HG03103 (cell line): ENCODE results near the gene CIAO3.

Experiments used
- ATAC-seq: cut with Tn5 transposase; IDR thresholded peaks from one replicate; pipeline ENCODE4 v1.9.1; 2021; ENCODE audit warnings: low read depth; ENCODE audit not compliant: unreplicated experiment

Gene CIAO3

DNA sequence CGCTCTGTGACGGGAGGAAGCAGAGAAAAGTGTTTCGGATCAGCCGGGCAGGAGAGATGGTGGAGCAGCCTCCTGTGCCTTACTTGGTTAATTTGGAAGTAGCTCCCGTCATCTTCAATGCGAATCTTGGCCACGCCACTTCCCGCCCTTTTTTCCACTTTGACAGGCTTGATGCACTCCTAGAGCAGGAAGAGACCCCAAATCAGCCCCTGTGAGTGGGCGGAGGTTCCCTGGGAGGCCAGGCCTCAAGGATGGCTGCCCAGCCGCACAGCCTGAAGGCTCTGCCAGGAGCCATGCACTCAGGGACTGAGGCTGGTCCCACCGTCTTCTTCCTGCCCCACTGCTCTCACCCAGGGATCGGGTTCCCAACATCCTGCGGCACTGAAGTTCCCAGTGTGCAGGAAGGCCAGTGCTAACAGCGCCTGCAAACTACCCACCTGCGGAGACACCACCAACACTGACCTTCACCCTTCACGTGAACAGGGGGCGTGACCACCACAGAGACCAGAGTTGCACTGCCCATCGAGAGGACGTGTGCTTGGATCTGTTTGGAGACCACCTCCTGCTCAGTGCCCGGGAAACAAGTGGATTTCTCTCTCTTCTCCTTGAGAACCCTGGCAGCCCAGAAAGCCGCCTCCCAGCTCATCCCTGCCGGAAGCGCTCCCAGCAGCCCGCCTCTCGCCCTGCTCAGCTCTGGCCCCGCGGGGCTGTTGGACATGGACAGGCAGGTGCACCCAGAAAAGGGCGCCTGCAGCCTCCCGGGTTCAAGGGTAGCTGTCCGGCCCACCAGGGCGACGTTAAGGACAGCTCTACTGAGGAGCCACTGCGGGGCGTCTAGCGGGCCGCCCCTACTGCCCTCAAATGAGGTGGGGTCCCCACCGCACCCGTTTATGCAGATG is 988 bp downstream of the CIAO3 start:
- ATAC-seq, result no peak

GRCh38 chr16:736936-737481 is 3.8 kb downstream of the CIAO3 start:
- no peak for ATAC-seq

GRCh38 chr16:735982-736453 is 4.8 kb downstream of the CIAO3 start:
- no peak for ATAC-seq

GRCh38 chr16:734981-735881 is 5.6 kb downstream of the CIAO3 start:
- no peak for ATAC-seq

DNA sequence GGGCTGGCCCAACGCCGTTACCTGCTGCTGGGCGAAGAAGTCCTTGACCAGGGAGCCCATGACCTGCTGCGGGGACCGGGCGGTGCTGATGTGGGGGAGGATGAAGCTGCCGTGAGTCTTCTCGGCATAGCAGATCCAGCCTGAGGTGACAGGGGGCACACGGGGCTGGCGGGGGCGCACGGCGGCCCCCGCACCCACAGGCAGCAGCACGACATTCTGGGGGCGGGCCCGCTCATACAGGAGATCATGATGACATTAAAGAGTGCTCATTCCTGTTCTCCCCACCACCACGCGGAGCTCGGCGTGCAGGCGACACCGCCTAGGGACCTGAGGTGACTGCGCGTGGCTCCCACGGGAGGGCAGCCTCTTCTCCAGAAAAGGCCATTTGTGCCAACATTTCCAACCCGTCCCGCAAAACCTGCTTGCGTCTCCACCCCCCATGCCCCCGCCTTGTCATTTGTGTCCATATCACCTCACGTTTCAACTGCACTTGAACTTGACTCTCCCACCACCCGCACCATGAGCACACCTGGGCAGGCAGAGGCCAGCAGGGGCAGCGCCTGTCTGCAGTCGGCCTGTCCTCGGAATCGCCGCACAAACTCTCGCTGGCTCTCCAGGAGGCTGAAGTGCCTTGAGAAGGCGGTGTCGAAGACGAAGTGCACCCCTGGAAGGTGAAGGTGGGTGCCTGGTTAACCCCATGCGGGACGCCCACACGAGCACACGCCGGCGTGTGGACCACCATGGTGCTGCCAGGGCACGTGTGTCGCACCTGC is 6.4 kb downstream of the CIAO3 start:
- no peak for ATAC-seq

DNA sequence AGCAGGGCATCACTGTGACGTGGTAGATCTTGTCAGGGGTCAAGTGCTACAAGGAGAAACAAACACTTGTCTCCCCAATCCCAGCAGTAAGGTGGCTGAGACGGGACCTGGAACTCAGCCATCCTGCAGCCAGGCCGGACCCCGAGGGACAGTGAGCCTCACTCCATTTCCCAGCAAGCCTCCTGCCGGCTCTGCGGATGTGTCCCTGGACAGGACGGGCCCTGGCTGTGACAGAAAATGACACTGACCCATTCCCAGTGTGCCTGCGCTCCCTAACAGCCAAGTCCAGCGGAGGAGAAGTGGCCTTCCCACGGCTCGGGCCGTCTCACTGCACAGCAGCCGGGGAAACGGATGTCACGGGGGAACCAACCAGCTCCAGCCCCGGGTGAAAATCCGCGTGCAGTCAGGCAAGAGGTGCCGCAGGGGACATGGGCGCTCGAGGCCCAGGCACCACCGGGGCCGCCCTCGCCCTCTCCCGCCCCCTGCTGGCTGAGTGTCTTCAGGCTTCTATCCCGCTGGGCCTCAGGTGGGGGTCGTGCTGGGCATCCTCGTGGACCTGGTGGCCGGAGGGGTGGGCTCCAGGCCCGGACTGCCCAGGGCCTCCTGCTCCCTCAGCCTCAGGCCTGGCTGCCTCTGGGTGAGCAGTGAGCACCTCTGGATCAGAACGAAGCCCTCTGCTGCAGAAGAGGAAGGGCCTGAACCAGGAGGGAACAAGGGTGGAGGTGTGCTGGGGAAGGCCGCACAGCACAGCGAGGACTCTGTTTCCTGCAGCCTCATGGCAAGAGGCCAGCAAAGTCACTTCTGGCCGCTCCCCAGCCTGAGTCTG is 7.2 kb downstream of the CIAO3 start:
- ATAC-seq, result no peak

DNA sequence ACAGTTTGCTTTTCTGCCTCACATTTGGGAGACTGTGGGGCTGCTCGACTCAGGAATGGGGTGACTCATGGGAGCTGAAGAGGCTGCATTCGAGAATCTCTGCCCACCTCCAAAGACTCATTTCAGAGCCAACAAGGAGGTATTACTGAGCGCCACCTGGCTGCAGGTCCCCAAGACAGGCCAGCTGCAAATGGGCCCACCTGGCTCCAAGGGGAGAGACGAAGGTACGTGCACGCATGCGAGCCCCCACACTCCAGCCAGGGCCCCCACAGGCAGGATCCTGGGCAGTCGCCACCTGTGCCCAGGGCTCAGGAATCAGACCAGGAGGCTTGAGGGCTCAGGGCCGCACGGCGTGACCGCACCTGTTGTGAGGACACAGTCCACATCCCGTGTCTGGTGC is 7.9 kb downstream of the CIAO3 start:
- no peak for ATAC-seq

- no peak for ATAC-seq
Observed at GRCh38 chr16:732332-732731, 8.5 kb downstream of the CIAO3 start.

DNA sequence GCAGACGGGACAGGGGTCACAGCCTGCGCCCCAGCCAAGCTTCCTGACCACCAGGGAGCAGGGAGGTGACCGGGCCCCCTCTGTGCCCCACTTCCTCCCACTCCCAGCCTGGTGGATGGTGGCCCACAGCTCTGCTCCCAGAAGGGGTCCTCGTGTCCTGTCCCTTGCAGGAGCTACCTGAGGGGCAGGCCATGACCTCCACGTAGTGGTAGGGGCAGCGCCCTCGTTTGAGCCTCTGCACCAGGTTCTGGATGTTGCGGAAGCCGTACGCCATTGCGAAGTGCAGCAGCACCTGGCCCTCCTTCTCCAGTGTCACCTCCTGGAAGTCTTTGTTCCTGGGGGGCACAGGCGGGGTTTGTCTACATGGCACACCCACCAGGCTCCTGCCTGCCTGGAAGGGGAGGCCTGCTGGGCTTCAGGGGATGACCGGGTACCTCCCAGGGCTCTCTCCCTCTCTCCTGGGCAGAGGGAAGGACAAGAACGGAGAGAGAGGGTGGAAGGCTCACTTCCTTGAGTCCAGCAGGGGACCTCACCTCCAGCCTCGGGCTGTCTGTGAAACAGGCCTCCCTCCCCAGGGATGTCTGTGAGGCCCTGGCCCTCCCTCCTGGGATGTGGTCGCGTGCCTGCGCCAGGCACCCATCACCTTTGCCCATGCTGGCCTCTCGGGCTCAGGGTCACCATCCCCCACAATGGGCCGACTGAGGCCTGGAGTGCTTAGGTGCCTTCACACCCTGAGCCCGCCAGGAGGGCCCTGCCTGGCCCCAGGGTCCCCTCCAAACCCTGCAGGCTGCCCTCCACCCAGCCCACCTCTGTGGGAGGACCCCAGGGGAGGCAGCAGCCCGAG is 9.9 kb downstream of the CIAO3 start:
- ATAC-seq, result no peak

- no peak for ATAC-seq
Observed at GRCh38 chr16:729768-730665, 10.8 kb downstream of the CIAO3 start.

GRCh38 chr16:728890-729744 is 11.7 kb downstream of the CIAO3 start:
- no peak for ATAC-seq

DNA sequence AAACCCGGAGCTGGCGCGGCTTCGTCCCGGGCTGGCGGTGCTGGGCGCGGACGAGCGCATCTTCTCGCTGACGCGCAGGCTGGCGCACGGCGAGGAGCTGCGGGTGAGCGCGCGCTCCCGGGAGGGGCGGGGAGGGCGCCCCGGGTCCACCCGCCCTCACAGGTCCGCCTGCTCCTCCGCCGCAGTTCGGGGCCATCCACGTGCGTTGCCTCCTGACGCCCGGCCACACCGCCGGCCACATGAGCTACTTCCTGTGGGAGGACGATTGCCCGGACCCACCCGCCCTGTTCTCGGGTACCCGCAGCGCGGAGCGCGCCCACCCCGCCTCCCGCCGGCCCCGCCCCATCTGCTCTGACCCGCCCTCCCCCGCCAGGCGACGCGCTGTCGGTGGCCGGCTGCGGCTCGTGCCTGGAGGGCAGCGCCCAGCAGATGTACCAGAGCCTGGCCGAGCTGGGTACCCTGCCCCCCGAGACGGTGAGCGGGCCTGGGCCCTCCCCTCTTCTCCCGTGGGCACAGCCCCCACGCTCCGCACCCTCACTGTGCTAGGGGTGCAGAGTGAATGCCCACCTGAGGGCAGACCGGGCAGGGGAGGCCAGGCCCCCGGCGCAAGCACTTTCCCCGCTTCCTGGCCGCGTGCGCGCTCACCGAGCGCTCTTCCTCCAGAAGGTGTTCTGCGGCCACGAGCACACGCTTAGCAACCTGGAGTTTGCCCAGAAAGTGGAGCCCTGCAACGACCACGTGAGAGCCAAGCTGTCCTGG is 12.5 kb downstream of the CIAO3 start:
- ATAC-seq, result no peak

DNA sequence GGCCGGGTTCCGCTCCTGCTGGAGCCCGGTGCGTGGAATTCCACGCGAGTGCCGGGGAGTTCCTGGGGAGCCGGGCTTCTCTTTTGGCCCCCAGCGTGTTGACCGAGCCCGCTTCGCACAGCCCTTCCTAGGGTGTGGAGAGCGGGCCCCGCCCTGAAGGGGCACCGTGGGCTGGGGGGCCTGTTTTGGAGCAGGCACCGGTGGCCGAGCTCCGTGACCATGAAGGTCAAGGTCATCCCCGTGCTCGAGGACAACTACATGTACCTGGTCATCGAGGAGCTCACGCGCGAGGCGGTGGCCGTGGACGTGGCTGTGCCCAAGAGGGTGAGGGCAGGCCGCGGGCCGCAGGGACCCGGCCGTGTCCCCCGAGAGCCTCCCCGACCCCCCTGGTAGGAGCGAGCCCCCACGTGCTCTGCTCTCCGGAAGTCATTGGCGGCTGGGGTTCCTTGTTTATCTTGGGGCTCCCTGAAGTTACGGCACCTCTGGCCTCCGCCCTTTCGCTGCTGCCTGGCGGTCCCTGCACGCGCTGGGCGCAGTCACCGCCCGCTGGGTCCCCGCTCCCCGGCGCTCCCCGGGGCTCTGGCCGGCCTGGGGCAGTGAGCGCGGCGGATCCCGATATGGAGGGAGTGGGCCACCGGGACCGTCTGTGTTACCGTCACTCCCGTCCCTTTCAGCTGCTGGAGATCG is 13.4 kb downstream of the CIAO3 start:
- no peak for ATAC-seq

DNA sequence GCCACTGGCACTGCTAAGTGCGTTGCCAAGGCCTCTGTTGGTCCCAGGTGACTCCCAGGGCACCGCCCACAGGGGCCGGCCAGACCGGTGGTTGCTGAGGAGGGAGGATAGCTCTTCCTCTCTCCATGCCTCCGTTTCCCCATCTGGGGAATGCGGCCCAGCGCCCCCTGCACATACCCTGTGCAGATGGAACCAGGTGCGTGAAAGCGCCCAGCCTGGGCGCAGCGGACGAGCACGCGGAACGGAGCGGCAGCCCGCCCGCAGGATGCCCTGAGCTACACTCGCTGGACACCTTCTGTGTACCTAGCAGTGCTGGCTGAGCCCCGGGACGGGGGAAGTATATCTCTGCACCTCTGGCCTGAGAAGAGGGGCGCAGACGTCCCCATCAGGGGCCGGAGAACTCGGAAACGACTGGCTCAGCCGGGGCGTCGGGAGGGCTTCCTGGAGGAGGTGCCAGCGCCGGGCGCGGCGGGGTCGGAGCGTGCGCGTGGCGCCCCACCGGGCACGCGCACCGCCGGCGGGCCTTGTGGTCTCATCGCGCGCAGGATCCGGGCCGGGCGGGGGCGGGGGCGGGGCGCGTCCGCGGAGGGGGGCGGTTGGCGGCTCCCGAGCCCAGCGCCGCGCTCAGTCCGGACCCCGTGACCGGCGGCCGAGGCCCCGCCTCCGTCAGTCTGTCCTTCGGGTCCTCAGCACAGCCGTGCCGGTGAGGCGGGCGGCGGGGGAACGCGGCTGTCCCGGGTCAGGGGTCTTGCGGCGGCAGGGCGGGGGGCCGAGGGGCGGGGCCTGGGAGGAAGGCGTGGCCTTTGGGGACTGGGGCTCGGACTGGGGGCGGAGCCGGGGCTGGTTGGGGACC is 14.1 kb downstream of the CIAO3 start, which contains the start of the genes CCDC78 and HAGHL:
Gene CCDC78, minus strand, starts transcription at position 6 of the 853 bp plus-strand sequence. CDS start 76 bp downstream, outside the sequence.
Gene HAGHL, plus strand, starts transcription at position 669 of the 853 bp plus-strand sequence. CDS start 404 bp downstream, outside the sequence.
- no peak for ATAC-seq

DNA sequence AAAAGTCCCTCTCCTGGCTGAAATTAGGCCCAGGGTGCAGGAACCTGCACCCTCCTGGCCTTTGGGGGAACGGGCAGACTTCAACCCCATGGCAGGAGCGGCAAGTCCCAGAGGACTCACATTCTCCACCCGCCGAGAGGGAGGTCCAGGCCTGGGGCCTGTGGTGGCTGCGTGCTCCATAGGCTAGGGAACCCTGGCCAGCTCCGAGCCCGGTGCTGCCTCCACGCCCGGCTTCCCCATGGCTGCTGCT is 14.7 kb downstream of the CIAO3 start:
- no peak for ATAC-seq
